ENCODE results near the gene ABCG1.

ABCG1 gene

GRCh38 chr21:42216726-42217572, 2.0 kb upstream of the ABCG1 start:
- no peak for DNase-seq

DNA sequence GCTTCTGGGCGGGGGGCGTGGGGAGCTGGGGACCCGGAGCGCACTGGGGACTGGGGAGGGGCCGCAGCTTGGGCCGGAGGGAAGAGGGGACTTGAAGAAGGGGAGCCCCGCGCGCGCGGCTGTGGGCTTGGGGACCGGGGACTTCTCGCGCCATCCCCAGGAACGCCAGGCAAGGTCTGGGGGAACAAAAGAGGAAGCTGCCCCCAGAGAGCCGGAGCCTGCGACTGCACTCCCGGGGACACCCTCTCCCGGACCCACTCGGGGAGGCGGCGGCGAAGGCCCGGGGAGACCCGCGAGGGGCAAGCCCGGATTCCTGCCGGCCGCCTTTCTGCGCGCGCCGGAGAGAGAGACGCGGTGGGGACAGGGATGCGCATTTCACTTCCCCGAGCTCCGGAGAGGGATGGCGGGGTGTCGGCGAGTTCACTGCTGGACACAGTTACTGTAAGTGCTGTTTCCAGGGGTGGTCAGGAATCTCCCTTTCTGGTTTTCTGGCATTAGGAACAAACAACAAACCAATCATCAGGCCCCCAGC, 732 bp downstream of the ABCG1 start:
- peak; percentile 50 for DNase-seq

GRCh38 chr21:42220138-42220701, 1.3 kb downstream of the ABCG1 start:
- DNase-seq = peak; percentile 67

- DNase-seq = peak; percentile 46
Observed at GRCh38 chr21:42221581-42222345, 2.8 kb downstream of the ABCG1 start.

- DNase-seq = no peak
Observed at GRCh38 chr21:42222386-42222785, 3.4 kb downstream of the ABCG1 start.

DNA sequence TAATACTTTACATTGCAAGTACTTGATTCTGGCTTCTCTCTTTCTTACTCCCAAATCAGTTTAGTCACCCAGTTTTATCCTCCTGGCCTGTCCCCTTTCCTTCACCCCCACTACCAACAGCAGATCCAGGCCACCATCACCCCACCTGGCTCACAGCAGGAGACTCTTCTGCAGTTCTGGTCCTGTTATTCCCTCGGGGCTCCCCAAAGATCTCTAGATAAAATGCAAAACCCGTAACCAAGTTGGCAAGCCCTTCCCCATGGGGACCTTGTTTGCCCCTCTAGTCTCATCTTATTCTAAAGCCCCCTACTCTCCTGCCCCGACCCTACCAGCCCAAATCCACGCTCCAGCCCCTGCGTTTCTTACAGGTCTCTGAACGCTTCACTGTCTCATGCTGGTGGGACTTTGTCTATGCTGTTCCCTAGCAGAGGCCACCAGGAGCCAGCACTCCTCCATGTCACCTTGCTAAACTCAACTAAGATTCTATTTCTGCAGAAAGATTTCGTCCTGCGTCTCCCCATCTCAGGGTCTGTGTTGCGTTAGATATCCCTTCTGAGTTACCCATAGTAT, 4.0 kb downstream of the ABCG1 start:
- no peak for DNase-seq

DNA sequence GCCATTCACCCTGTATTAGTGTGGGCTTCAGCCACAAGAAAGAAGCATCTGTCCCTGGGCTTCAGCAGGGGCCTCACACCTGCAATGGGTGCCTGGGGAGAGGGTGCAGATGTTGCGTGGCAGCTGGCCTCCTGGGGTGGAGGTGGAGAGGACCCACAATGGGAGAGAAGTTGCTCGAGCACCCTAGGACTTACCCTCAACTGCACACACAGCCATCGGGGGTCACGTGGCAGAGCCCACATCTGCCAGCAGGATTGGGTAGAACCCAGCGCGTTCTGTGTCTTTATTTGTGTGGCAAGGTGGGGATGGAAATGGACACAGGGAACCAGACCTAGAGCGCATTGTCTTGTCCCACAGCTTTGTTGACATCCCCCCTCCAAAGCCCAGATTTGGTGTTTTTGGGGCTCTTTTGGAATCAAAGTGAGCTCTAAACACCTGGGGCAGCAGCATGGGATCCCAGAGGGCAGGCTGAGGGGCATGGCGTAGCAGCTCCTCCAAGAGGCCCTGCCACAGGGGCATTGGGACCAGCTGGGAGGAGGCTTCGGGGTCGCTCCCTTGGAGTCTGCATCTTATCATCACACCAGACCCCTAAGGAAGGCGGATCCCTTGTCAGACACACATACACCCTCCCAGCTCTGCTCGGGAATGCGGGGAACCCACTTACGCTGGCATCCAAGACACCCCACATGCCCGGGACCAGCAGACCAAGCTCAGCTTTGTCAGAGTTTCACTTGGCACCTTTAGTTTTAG, 5.1 kb downstream of the ABCG1 start:
- DNase-seq = no peak

GRCh38 chr21:42225042-42225441, 6.1 kb downstream of the ABCG1 start:
- no peak for DNase-seq

DNA sequence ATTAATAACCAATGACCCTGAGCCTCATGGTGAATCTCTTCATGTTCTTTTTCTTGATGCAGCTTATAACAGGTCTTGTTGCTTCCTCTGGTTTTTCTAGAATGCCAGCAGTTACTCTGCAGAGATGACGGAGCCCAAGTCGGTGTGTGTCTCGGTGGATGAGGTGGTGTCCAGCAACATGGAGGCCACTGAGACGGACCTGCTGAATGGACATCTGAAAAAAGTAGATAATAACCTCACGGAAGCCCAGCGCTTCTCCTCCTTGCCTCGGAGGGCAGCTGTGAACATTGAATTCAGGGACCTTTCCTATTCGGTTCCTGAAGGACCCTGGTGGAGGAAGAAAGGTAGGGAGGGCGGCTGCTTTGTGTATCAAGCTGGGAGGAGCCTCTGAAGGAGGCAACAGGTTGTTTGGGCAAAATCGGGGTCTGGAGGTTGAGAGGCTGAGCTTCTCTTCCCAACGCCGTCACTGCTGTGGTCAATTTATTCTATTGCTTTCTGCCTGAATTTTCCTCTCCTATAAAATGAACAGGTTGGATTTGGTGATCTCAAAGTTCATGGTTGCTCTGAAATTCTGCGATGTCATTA, 6.7 kb downstream of the ABCG1 start:
- no peak for DNase-seq

- DNase-seq = no peak
Observed at GRCh38 chr21:42226626-42227025, 7.7 kb downstream of the ABCG1 start.

- peak; percentile 79 for DNase-seq
Observed at GRCh38 chr21:42227909-42228708, 9.2 kb downstream of the ABCG1 start.

DNA sequence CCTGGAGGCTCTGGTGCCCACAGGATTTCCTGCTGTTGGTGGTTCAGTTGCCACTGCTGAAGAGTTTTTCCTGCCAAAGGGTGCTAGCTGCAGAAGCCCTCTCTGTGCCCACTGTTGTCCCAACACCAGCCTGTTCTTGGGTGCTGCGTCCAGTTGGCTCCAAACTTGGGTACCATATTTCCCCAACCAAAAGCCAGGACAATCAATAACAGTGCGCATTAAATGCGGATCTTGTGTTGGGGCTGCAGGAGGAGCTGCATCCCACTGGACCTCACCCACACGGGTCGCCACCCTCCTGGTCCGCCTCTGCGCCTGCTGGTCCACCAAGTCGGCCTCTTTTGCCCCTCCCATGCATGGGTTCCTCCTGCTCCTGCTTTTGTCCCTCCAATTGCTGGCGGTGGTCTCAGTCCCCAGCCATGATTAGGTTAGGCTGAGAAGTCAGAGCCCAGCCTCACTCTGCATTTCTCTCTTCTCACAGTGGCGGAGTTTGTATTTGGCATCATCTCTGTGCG, 9.8 kb downstream of the ABCG1 start:
- no peak for DNase-seq

GRCh38 chr21:42229676-42230075, 10.7 kb downstream of the ABCG1 start:
- no peak for DNase-seq

DNA sequence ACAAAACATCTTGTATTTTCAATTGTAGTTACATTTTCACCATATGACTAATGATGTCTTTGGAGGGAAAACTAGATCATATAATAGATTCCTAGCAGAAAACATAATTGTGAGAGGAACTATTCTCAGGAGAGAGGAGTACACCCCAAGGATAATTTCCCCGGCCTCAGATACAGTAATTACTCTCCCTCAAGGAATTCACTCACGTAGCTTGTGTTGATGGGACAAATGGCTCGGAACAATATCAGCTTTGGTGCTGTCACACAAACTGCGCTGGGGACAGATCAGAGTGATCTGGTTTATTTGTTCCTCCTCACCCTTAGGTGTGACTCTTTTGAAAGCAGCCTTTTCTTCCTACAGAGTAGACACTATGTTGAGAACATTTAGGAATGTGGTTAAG, 11.2 kb downstream of the ABCG1 start:
- no peak for DNase-seq

GRCh38 chr21:42230636-42231035, 11.7 kb downstream of the ABCG1 start:
- no peak for DNase-seq

DNA sequence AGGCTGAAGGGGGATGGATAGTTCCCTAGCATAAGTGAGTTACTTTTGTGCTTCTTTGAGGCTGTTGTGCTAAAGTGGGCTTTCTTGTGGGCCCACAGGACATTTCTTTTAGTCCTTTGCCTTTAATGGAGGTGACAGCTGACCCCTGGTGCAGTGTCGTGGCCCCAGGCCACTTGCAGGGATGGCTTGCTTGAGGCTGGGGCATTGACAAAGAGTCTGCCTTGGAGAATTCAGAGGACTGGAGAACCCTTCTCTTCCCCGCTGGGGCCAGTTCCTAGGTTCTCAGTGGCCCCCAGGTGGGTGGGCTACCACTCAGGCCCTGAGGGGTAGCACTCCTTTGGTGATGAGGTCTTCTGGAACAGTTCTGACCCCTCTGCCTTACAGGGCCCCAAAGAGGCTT, 12.8 kb downstream of the ABCG1 start:
- DNase-seq = no peak

- no peak for DNase-seq
Observed at GRCh38 chr21:42232176-42232825, 13.4 kb downstream of the ABCG1 start.

GRCh38 chr21:42233067-42233961, 14.4 kb downstream of the ABCG1 start:
- peak; percentile 51 for DNase-seq

DNA sequence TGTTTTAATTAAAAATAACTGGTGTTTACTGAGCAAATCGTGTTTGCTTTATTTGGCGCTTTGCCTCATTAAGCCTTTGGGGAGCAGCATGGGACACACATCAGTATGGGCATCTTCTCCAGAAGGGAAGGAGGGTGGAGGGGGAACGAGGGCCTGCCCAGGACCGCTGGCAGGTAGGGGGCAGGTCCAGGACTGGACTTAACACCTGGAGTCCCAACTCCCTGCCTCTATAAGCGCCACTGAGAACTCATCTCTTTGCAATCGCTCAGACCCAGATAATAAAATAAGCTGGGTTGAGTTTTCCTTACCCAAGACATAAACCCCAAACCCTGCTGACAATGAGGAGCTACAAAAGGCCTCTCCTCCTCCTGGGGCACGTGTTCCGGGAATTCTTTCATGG, 15.1 kb downstream of the ABCG1 start:
- no peak for DNase-seq

Data from left hindlimb (tissue), 1 donor.